NCI-H128 (cell line): Measurements from ENCODE around the gene CHRNA7.

Experiments used
- DNase-seq: peaks from one replicate; lab custom pipeline; 2025; ENCODE audit not compliant: unreplicated experiment; lab: John Stamatoyannopoulos, UW

Gene CHRNA7

GRCh38 chr15:32029862-32030781, at the start of gene CHRNA7:
Gene CHRNA7, plus strand, starts transcription at chr15:32030515. Its CDS starts 80 bp downstream, at chr15:32030595.
- DNase-seq = no peak

GRCh38 chr15:31985607-31986006, 44.7 kb upstream of the CHRNA7 start:
- no peak for DNase-seq

DNA sequence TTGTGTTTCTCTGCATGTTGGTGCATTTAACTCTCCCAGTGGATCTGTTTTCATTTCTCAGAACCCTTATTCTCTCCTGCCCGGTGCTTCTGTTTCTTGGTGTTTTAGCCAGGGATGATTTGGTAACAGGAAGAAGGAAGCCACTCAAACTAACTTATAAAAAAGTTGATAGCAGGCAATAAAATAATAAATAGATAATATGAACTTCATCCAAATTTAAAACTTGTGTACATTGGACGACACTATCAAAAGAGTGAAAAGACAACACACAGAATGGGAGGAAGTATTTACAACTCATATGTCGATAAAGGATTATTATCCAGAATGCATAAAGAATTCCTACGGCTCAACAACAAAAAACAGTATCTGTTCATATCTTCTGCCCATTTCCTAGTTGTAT, 37.3 kb upstream of the CHRNA7 start:
- no peak for DNase-seq

GRCh38 chr15:31997711-31998110, 32.6 kb upstream of the CHRNA7 start:
- DNase-seq = no peak

DNA sequence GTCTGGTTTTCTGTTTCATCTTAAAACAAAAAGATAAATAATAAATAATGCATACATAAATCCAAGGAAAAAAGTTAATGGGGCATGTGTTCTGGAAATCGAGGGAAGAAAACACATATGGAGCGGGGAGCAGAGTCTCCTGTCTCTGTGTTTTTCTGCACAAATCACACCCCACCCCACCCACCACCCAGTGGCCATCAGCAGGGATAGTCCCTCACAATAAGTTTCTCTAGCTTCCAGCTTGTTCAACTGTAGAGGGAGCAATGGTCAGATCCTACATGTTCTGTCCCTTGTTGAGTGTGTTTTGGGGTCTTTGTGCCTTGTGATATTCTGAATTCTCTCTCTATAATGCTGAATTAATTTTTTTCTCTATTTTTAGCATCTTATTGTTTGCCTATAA, 26.8 kb upstream of the CHRNA7 start:
- DNase-seq = no peak

DNA sequence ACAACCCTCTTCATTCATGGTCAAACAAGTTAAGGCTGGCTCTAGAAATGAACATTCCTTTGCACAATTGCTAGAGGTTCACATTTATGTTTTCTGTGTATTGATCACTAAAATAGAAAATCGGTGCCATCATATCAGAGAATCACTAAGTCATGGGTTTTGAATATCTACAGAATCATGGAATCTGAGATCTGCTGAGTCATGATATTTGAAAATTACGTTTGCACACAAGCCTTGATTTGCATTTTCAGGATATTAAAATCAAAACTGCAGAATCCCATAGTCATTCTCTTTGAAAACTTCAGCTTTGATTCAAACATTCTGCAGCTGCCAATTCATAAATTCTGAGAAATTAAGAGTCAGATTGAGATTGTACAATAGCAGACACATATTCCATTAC, 26.1 kb upstream of the CHRNA7 start:
- DNase-seq = no peak

DNA sequence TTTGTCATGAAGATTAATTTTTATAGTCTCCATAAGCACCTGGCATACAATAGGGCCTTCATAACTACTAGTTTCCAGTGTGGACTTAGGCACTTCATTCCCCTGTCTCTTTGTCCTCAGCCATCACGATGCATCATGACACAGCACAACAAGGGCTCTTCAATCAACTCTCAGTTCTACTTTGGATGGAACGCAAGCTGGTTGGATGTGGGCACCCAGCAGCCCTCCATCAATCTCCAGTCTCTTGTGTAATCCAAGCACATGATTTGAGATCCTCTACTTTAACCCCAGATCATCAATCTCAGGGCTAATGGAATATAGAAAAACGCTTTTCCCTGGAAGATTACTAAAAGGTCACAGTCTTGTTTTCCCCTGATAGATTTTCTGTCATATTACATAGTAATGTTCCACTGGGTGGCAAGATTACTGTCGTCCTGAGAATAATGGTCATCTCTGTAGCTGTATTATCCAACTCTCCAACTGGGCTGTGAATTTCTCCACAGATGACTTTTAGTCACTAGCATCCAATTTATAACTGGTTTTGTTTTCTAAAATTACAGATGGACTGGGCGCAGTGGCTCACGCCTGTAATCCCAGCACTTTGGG, 22.9 kb upstream of the CHRNA7 start:
- no peak for DNase-seq

DNA sequence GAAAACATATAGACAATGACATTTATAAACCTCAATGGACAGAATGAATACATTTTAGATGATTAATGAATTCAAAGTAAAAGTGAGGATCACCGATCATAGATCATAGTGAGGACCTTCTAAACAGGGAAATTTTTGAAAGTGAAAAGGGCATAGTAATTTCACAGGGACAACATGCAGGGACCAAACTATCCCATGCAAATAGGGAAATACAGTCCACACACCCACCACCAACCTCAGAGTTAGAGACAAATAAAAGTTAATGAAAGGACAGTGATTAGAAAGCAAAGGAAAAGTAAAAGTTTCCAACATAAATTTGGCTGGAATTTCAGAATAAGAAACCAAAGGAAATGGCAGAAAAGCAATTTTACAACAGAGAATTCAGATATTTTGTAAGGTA, 15.4 kb upstream of the CHRNA7 start:
- no peak for DNase-seq

- DNase-seq = no peak
These were observed 10.2 kb upstream of the CHRNA7 start for GRCh38 chr15:32020156-32020555.

DNA sequence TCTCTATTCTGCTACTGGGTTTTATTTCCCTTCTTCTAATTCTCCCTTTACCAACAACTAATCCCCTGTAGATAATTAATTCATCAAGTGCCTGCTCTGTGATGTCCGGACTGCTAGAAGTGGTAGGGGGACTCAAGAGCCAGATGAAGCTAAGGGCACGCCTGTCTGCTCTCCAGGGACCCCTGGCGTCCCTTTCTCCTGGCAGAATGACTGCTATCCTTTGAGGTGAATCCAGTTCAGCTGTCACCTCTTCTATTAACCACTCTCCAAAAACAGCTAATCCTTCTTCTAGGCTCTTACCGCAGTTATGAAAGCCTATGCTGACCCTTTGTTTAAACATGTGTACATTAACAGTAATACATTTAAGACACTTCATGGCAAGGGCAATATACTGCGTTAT, 1.4 kb upstream of the CHRNA7 start:
- DNase-seq = no peak

DNA sequence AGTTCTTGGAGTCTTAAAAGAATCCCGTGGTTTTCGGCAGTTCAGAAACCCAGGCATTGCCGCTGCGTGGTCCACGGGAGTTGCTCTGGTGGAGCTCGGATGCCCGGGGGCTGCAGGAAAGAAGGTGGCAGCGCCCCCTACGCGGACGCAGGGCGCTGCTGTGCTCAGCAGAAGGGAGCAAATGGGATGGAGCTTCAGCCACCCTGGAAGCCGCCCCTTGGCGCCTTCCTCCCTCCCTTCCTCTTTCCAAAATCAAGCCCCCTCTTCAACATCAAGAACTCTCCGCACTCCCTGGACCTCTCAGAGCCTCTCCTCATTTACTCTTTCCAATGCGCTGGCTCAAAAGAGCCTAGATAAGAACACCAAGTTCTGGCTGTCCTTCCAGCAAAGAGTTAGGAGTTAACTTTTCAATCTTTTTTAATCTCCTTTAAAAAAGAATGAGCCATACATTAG, 880 bp upstream of the CHRNA7 start:
- no peak for DNase-seq

GRCh38 chr15:32030795-32031194, 480 bp downstream of the CHRNA7 start:
- no peak for DNase-seq

- no peak for DNase-seq
These were observed 3.0 kb downstream of the CHRNA7 start for GRCh38 chr15:32033186-32033890.

DNA sequence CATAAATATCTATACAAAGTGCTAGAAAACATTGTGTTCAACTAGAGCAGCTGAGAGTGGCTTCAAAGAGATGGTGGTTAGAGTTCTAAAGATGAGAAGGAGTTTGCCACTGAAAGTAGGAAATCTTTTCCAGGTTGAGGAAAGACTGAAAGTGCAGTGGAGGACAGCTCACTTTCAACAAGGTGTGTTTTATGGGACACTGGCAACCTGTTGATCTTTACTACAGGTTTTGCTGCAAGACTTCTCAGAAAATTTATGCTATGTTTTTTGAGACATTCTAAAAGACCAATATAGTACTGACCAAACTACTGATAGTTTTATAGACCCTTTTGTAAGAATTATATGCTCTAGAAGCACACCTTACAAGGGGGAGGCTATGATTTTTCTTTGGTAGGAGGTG, 3.8 kb downstream of the CHRNA7 start:
- no peak for DNase-seq

- DNase-seq = no peak
These were observed 5.0 kb downstream of the CHRNA7 start for GRCh38 chr15:32035285-32035684.

GRCh38 chr15:32036971-32037370, 6.7 kb downstream of the CHRNA7 start:
- no peak for DNase-seq

DNA sequence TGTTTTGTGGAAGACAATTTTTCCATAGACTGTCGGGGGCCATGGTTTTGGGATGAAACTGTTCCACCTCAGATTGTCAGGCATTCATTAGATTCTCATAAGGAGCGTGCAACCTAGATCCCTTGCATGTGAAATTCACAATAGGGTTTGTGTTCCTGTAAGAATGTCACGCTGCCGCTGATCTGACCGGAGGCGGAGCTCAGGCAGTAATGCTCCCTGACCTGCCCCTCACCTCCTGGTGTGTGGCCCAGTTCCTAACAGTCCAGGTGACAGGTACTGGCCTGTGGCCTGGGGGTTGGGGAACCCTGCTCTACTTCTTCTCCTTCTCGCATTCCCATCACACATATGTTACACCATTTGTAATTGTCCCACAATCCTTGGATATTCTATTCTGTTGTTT, 11.0 kb downstream of the CHRNA7 start:
- no peak for DNase-seq

DNA sequence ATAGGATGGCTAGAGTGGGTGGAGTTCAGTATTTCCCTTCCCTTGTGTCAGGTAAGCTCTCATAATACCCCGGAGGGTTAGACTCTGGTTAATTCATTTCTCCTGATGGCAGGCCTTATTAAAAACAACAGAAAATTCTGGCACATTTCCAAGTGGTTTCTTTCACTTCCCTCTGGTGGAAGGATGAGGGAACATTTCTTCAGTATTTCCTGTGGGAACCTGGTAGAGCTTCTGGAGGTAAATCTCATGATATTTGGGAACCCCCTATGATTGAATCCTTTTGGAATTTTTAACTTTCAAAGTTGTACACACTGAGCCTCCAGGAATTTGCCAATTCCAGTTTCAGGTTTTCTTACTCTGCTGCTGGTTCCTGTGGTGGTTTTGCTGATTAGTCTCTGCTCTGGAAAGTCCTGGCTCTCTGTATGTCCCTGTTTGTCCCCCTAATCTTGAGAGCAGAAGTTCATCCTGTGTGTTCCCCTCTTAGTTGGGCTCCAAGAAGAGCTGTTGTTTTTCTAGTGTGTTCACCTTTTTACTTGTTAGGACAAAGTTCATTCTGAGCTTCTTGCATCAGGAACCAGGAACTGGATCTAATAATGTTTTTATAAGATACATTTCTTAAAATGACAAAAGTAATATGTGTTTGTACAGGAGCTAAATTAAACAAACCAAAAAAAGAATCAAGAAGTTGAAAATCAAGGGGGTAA, 12.1 kb downstream of the CHRNA7 start:
- no peak for DNase-seq

- no peak for DNase-seq
These were observed 23.4 kb downstream of the CHRNA7 start for GRCh38 chr15:32053719-32054118.

- no peak for DNase-seq
These were observed 27.6 kb downstream of the CHRNA7 start for GRCh38 chr15:32057876-32058425.

GRCh38 chr15:32060706-32061105, 30.4 kb downstream of the CHRNA7 start:
- no peak for DNase-seq
